Measurements from ENCODE around the gene SLC6A20. TPM values are rescaled to one million over a fixed set of nuclear protein-coding genes. Genes with fewer than 3 reads are reported as not detected.

The SLC6A20 gene
- total RNA-seq, 1 experiment from 2014 or later = 0.09 TPM

DNA sequence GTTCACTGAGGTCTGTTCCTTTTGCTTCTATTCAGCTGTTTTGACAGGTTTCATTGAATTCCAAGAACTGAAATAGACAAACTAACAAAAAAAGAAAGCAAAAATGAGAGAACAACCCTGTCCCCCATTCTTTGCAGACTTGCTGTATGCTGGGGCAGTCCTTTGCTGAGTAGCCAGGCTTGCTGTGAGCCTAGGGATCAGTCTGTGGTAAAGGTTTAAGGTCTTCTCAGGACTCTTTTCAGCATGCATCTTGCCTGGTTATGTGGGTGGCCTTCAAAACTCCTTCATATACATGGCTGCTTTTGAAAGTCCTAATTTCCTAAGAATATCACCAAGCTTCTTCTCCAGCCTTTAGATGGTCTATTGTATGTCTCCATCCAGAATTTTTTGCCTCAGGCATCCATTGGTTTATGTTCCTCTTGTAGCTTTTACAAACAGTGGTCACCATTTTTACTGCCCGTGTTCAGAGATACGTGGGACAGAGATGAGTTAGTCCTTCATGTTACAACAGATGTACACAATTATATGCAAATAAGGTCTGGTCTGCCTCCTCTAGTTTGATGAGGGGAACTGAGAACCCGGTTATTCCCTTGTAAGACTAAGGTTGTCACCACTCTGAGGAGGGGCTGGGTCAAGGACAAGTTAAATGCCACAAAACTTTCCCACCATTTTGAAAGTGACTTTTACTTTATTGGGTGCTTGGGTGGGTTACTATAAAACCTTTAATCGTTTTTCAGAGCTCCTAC is 65.8 kb downstream of the SLC6A20 start:
- no CpG with 5 or more reads among the region's 4 CpGs for WGBS (ENCODE audit: extremely low coverage, insufficient read length, low lambda C conversion rate)
- H2BK15ac ChIP-seq (ENCODE audit: low read depth, low read length) = no peak overlapping the region
- H3K56ac ChIP-seq (ENCODE audit: insufficient read length, low read depth, low read length) = no peak overlapping the region
- DNase-seq = no peak
- Mint-ChIP-seq H3K4me3 (no peak overlapping the region), H3K9me3 (no peaks in the 10 kb centered on the region), H3K4me1 (no peaks in the 10 kb centered on the region), H3K27me3 (ENCODE audit: low read depth) (no peaks in the 10 kb centered on the region), H3K36me3 (ENCODE audit: insufficient read depth in 1 of 3, low read depth in 3 of 3) (peaks cover 24 to 73% (median 68%) of the 10 kb centered on the region in 3 experiments; a peak in 6 of 7 replicates), H3K27ac (peak overlapping the region in 2 of 3 experiments; percentile 42 to 50; a peak in 2 of 7 replicates)
- no peaks in the 10 kb centered on the region for H3K23me2 ChIP-seq (ENCODE audit: insufficient read length, low read depth, low read length, poor library complexity, severe bottlenecking)
- H4K91ac ChIP-seq (ENCODE audit: insufficient read length, low read depth, low read length) = no peak overlapping the region
- no peak overlapping the region for H3K4ac ChIP-seq (ENCODE audit: low read depth, low read length)
- H3K14ac ChIP-seq (ENCODE audit: insufficient read depth, low read length) = no peak overlapping the region
- no peak overlapping the region for H3K27ac ChIP-seq (ENCODE audit: insufficient read length, low read depth, low read length)
- no peaks in the 10 kb centered on the region for H4K20me1 ChIP-seq (ENCODE audit: control insufficient read depth, insufficient read depth, insufficient read length)
- H2AK5ac ChIP-seq (ENCODE audit: insufficient read length, low read length) = no peak overlapping the region
- H2BK120ac ChIP-seq (ENCODE audit: low read depth, low read length, poor library complexity, severe bottlenecking) = no peak overlapping the region
- no peak overlapping the region for H3K23ac ChIP-seq (ENCODE audit: insufficient read length, low read depth, low read length)
- no peak overlapping the region for H2BK5ac ChIP-seq (ENCODE audit: insufficient read length, low read length)
- no peak overlapping the region for H2AFZ ChIP-seq (ENCODE audit: low read length)
- no peaks in the 10 kb centered on the region for H3K4me1 ChIP-seq (ENCODE audit: insufficient read depth, low read length)
- H3K79me2 ChIP-seq (ENCODE audit: insufficient read depth, low read length) = no peaks in the 10 kb centered on the region
- no peak overlapping the region for H3T11ph ChIP-seq (ENCODE audit: low read length)
- no peak overlapping the region for H3K4me2 ChIP-seq (ENCODE audit: insufficient read depth, insufficient read length, low read length)
- H3K9me3 ChIP-seq (ENCODE audit: control insufficient read depth, low read depth, low read length) = no peaks in the 10 kb centered on the region
- H4K5ac ChIP-seq (ENCODE audit: insufficient read length, low read depth, low read length) = no peak overlapping the region
- H2BK12ac ChIP-seq (ENCODE audit: insufficient read length, low read depth, low read length) = no peak overlapping the region
- no peak overlapping the region for H2BK20ac ChIP-seq (ENCODE audit: low read depth, low read length, poor library complexity, severe bottlenecking)
- TF ChIP-seq, protein P1, sequence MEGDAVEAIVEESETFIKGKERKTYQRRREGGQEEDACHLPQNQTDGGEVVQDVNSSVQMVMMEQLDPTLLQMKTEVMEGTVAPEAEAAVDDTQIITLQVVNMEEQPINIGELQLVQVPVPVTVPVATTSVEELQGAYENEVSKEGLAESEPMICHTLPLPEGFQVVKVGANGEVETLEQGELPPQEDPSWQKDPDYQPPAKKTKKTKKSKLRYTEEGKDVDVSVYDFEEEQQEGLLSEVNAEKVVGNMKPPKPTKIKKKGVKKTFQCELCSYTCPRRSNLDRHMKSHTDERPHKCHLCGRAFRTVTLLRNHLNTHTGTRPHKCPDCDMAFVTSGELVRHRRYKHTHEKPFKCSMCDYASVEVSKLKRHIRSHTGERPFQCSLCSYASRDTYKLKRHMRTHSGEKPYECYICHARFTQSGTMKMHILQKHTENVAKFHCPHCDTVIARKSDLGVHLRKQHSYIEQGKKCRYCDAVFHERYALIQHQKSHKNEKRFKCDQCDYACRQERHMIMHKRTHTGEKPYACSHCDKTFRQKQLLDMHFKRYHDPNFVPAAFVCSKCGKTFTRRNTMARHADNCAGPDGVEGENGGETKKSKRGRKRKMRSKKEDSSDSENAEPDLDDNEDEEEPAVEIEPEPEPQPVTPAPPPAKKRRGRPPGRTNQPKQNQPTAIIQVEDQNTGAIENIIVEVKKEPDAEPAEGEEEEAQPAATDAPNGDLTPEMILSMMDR (conservative IDR thresholded peaks at IDR 0.05) = no peak
- no peak overlapping the region for H3K9ac ChIP-seq (ENCODE audit: extremely low read depth, insufficient read length, low read length)
- H4K8ac ChIP-seq (replicated peaks; ENCODE audit: insufficient read length, low read depth, low read length) = no peak overlapping the region
- H3K18ac ChIP-seq (ENCODE audit: insufficient read length, low read depth, low read length) = no peak overlapping the region
- H3K27me3 ChIP-seq (ENCODE audit: insufficient read depth, low read length) = no peaks in the 10 kb centered on the region
- no peaks in the 10 kb centered on the region for H3K79me1 ChIP-seq (ENCODE audit: insufficient read depth, low read depth, low read length, poor library complexity, severe bottlenecking)
